Measurements from ENCODE around the gene SLC9A2. TPM values are rescaled to one million over a fixed set of nuclear protein-coding genes. Genes with fewer than 3 reads are reported as not detected.

The SLC9A2 gene
- total and polyA plus RNA-seq, 2 of the 13 experiments (the other 11 are each of a cell fraction or from before 2014, with no cell fraction given) = 0.02 TPM; not detected in 1

GRCh38 chr2:102735416-102736109, 116.2 kb downstream of the SLC9A2 start (continued):
- no peak for TF ChIP-seq ZBTB40 (IDR thresholded peaks at IDR 0.05)
- TF ChIP-seq ZBTB40 (CRISPR knock-in tag; IDR thresholded peaks at IDR 0.05) = no peak
- TF ChIP-seq ZFP91 (CRISPR knock-in tag; IDR thresholded peaks at IDR 0.05; ENCODE audit: borderline replicate concordance) = no peak
- TF ChIP-seq ZIK1 (CRISPR knock-in tag; IDR thresholded peaks at IDR 0.05; ENCODE audit: borderline replicate concordance, low read depth) = no peak
- TF ChIP-seq CCAR2 (optimal IDR thresholded peaks at IDR 0.05; ENCODE audit: low read depth, low read length) = no peak
- no peak; the same call in 1 of the 2 replicates for TF ChIP-seq CSRNP1 (CRISPR knock-in tag; IDR thresholded peaks at IDR 0.05)
- TF ChIP-seq CREBL2 (CRISPR knock-in tag; IDR thresholded peaks at IDR 0.05; ENCODE audit: borderline replicate concordance) = no peak
- TF ChIP-seq ZFP1 (CRISPR knock-in tag; IDR thresholded peaks at IDR 0.05) = 0 out of 2 replicates have a peak, but pooled peaks have one; percentile 15
- no peak for TF ChIP-seq ZNF773 (CRISPR knock-in tag; IDR thresholded peaks at IDR 0.05; ENCODE audit: borderline replicate concordance)
- no peak for TF ChIP-seq ZNF33A (CRISPR knock-in tag; IDR thresholded peaks at IDR 0.05; ENCODE audit: borderline replicate concordance)
- TF ChIP-seq ZNF720 (CRISPR knock-in tag; IDR thresholded peaks at IDR 0.05) = no peak
- no peak for TF ChIP-seq ZNF18 (CRISPR knock-in tag; IDR thresholded peaks at IDR 0.05; ENCODE audit: insufficient replicate concordance)
- peak; percentile 31; the same call in 1 of the 2 replicates for TF ChIP-seq ZNF124 (CRISPR knock-in tag; IDR thresholded peaks at IDR 0.05)
- TF ChIP-seq HOXA9 (CRISPR knock-in tag; IDR thresholded peaks at IDR 0.05; ENCODE audit: borderline replicate concordance) = no peak

All from HepG2 (cell line).